ENCODE results near the gene LRRC4C. TPM values are rescaled to one million over a fixed set of nuclear protein-coding genes. Genes with fewer than 3 reads are reported as not detected.

The LRRC4C gene
- total and polyA plus RNA-seq, 2 experiments from 2014 or later: 0.35 to 1.1 TPM

GRCh38 chr11:41437006-41437490, 22.4 kb downstream of the LRRC4C start:
- Mint-ChIP-seq H3K36me3 (ENCODE audit: low read depth) (no peaks in the 10 kb centered on the region; the same call in 2 of the 3 replicates), H3K9me3 (no peaks in the 10 kb centered on the region; the same call in 2 of the 3 replicates), H3K4me3 (no peak overlapping the region), H3K27ac (no peak overlapping the region), H3K27me3 (ENCODE audit: insufficient read depth, low read depth, poor library complexity) (no peaks in the 10 kb centered on the region), H3K4me1 (no peaks in the 10 kb centered on the region)
- no peak for ATAC-seq
- Histone ChIP-seq H3K9me2 (ENCODE audit: insufficient read depth) (0 out of 2 replicates have a peak, but pooled peaks cover 9% of the 10 kb centered on the region), H3K4me3 (no peak overlapping the region), H3K4me2 (no peak overlapping the region), H4K20me1 (replicated peaks; ENCODE audit: insufficient read depth) (no peaks in the 10 kb centered on the region), H3K27me3 (ENCODE audit: insufficient read depth) (no peaks in the 10 kb centered on the region), H3K4me1 (ENCODE audit: insufficient read depth) (no peaks in the 10 kb centered on the region), H3F3A (replicated peaks; ENCODE audit: low read depth) (no peaks in the 10 kb centered on the region), H3K79me2 (replicated peaks; ENCODE audit: insufficient read depth) (no peaks in the 10 kb centered on the region), H3K36me3 (ENCODE audit: insufficient read depth) (no peaks in the 10 kb centered on the region), H3K27ac (ENCODE audit: low read depth) (no peak overlapping the region), H2AFZ (no peak overlapping the region)
- DNase-seq (ENCODE audit: low spot score): no peak
- no peak for TF ChIP-seq EZH2phosphoT487 (IDR thresholded peaks at IDR 0.05; ENCODE audit: unreplicated experiment)
- no peak for TF ChIP-seq CTCF (conservative IDR thresholded peaks at IDR 0.05; ENCODE audit: low read depth in 2 of 2)
- no peak for TF ChIP-seq ZNF462 (CRISPR knock-in tag; IDR thresholded peaks at IDR 0.05)
- TF ChIP-seq EZH2 (IDR thresholded peaks at IDR 0.05; ENCODE audit: low read depth, unreplicated experiment): no peak

All from GM23338 (cell line).